Measurements from ENCODE around the gene MND1.
"Not testable (repeated sequence)": the region's sequence is repeated elsewhere in the genome, so short reads cannot be mapped to it uniquely, and the experiment has no call there.

Gene MND1

GRCh38 chr4:153403726-153404125, 59.2 kb downstream of the MND1 start:
- no peak for DNase-seq (ENCODE audit: low read depth in 2 of 2)

- DNase-seq (ENCODE audit: low read depth in 2 of 2): no peak
Observed at GRCh38 chr4:153407906-153408305, 63.4 kb downstream of the MND1 start.

GRCh38 chr4:153408932-153409331, 64.4 kb downstream of the MND1 start:
- no peak for DNase-seq (ENCODE audit: low read depth in 2 of 2)

- no peak for DNase-seq (ENCODE audit: low read depth in 2 of 2)
Observed at GRCh38 chr4:153409412-153409811, 64.9 kb downstream of the MND1 start.

GRCh38 chr4:153409924-153410501, 65.5 kb downstream of the MND1 start:
- DNase-seq (ENCODE audit: low read depth in 2 of 2): no peak

GRCh38 chr4:153413842-153414241, 69.4 kb downstream of the MND1 start:
- DNase-seq (ENCODE audit: low read depth in 2 of 2): no peak

- not testable (repeated sequence) for DNase-seq (ENCODE audit: low read depth in 2 of 2)
Observed at GRCh38 chr4:153416456-153416855, 72.0 kb downstream of the MND1 start.

- DNase-seq (ENCODE audit: low read depth in 2 of 2): no peak
Observed at GRCh38 chr4:153418121-153418520, 73.6 kb downstream of the MND1 start.

GRCh38 chr4:153418558-153418957, 74.1 kb downstream of the MND1 start:
- no peak for DNase-seq (ENCODE audit: low read depth in 2 of 2)

GRCh38 chr4:153419029-153419428, 74.5 kb downstream of the MND1 start:
- DNase-seq (ENCODE audit: low read depth in 2 of 2): no peak

- DNase-seq (ENCODE audit: low read depth in 2 of 2): no peak
Observed at GRCh38 chr4:153419673-153420278, 75.3 kb downstream of the MND1 start.

GRCh38 chr4:153420361-153420760, 75.9 kb downstream of the MND1 start:
- DNase-seq (ENCODE audit: low read depth in 2 of 2): no peak

- DNase-seq (ENCODE audit: low read depth in 2 of 2): no peak
Observed at GRCh38 chr4:153421941-153422340, 77.5 kb downstream of the MND1 start.

GRCh38 chr4:153426207-153426885, 81.9 kb downstream of the MND1 start:
- DNase-seq (ENCODE audit: low read depth in 2 of 2): no peak

GRCh38 chr4:153427363-153428071, 83.0 kb downstream of the MND1 start:
- no peak for DNase-seq (ENCODE audit: low read depth in 2 of 2)

GRCh38 chr4:153428941-153429475, 84.5 kb downstream of the MND1 start:
- no peak for DNase-seq (ENCODE audit: low read depth in 2 of 2)

GRCh38 chr4:153432965-153433753, 88.7 kb downstream of the MND1 start:
- peak; percentile 44 to 48 for DNase-seq (ENCODE audit: low read depth in 2 of 2)

GRCh38 chr4:153433754-153434105, 89.2 kb downstream of the MND1 start:
- DNase-seq (ENCODE audit: low read depth in 2 of 2): no peak

GRCh38 chr4:153434190-153434589, 89.7 kb downstream of the MND1 start:
- DNase-seq (ENCODE audit: low read depth in 2 of 2): no peak

GRCh38 chr4:153438916-153439756, 94.6 kb downstream of the MND1 start:
- no peak for DNase-seq (ENCODE audit: low read depth in 2 of 2)

- no peak for DNase-seq (ENCODE audit: low read depth in 2 of 2)
Observed at GRCh38 chr4:153439831-153440230, 95.3 kb downstream of the MND1 start.

Measured in stimulated activated CD8-positive, alpha-beta memory T cell treated with anti-CD3 and anti-CD28 coated beads, Interleukin-2, amount 100 ng/mL, for 48 hours (primary cell).